Neuron (in vitro differentiated cells): ENCODE measurements around the gene OSBPL1A.

Source experiments
- H2AFZ ChIP-seq: one replicate; pipeline ENCODE4 v1.6.1; 2013; ENCODE audit warnings: low read depth, mild to moderate bottlenecking, inconsistent platforms, low read length, moderate library complexity
- H3K27me3 ChIP-seq: one replicate; pipeline ENCODE4 v1.6.1; 2013; ENCODE audit warnings: low read length; ENCODE audit not compliant: insufficient read depth
- H3K36me3 ChIP-seq: one replicate; pipeline ENCODE4 v1.6.1; 2013; ENCODE audit warnings: low read length; ENCODE audit not compliant: insufficient read depth
- H3K4me1 ChIP-seq: one replicate; pipeline ENCODE4 v1.6.1; 2013; ENCODE audit warnings: low read length; ENCODE audit not compliant: insufficient read depth
- H3K4me3 ChIP-seq: 2 replicates; pipeline ENCODE4 v1.5.1; 2013; ENCODE audit warnings: mild to moderate bottlenecking, low read length, moderate library complexity
- H3K9me3 ChIP-seq: one replicate; pipeline ENCODE4 v1.6.1; 2013; ENCODE audit warnings: low read length

OSBPL1A gene

GRCh38 chr18:24126155-24126961 lies 271.3 kb downstream of the OSBPL1A start:
- no peak overlapping the region for H3K4me3 ChIP-seq
- H3K9me3 ChIP-seq: no peaks in the 10 kb centered on the region
- no peaks in the 10 kb centered on the region for H3K4me1 ChIP-seq
- no peak overlapping the region for H2AFZ ChIP-seq
- no peaks in the 10 kb centered on the region for H3K27me3 ChIP-seq
- H3K36me3 ChIP-seq: peaks cover 29% of the 10 kb centered on the region

GRCh38 chr18:24121625-24122024 lies 276.0 kb downstream of the OSBPL1A start:
- Histone ChIP-seq H2AFZ (no peak overlapping the region), H3K9me3 (no peaks in the 10 kb centered on the region), H3K36me3 (peaks cover 20% of the 10 kb centered on the region), H3K4me1 (no peaks in the 10 kb centered on the region), H3K27me3 (no peaks in the 10 kb centered on the region), H3K4me3 (no peak overlapping the region)

GRCh38 chr18:24120676-24121075 lies 276.9 kb downstream of the OSBPL1A start:
- H2AFZ ChIP-seq: no peak overlapping the region
- H3K4me1 ChIP-seq: no peaks in the 10 kb centered on the region
- no peaks in the 10 kb centered on the region for H3K27me3 ChIP-seq
- H3K36me3 ChIP-seq: peaks cover 23% of the 10 kb centered on the region
- no peak overlapping the region for H3K4me3 ChIP-seq
- H3K9me3 ChIP-seq: no peaks in the 10 kb centered on the region

- H3K27me3 ChIP-seq: no peaks in the 10 kb centered on the region
- no peaks in the 10 kb centered on the region for H3K9me3 ChIP-seq
- H3K4me3 ChIP-seq: no peak overlapping the region
- no peaks in the 10 kb centered on the region for H3K4me1 ChIP-seq
- peaks cover 21% of the 10 kb centered on the region for H3K36me3 ChIP-seq
- no peak overlapping the region for H2AFZ ChIP-seq
These were observed 278.7 kb downstream of the OSBPL1A start for GRCh38 chr18:24118750-24119577.

GRCh38 chr18:24115628-24116027 lies 282.0 kb downstream of the OSBPL1A start:
- Histone ChIP-seq H3K4me1 (no peaks in the 10 kb centered on the region), H2AFZ (no peak overlapping the region), H3K4me3 (no peak overlapping the region), H3K9me3 (no peaks in the 10 kb centered on the region), H3K27me3 (no peaks in the 10 kb centered on the region), H3K36me3 (peaks cover 4% of the 10 kb centered on the region)

GRCh38 chr18:24114924-24115549 lies 282.6 kb downstream of the OSBPL1A start:
- Histone ChIP-seq H3K9me3 (no peaks in the 10 kb centered on the region), H3K36me3 (peaks cover 3% of the 10 kb centered on the region), H3K27me3 (no peaks in the 10 kb centered on the region), H3K4me3 (no peak overlapping the region), H3K4me1 (no peaks in the 10 kb centered on the region), H2AFZ (no peak overlapping the region)

- Histone ChIP-seq H3K36me3 (peaks cover 3% of the 10 kb centered on the region), H2AFZ (no peak overlapping the region), H3K4me1 (no peaks in the 10 kb centered on the region), H3K4me3 (no peak overlapping the region), H3K27me3 (no peaks in the 10 kb centered on the region), H3K9me3 (no peaks in the 10 kb centered on the region)
These were observed 284.6 kb downstream of the OSBPL1A start for GRCh38 chr18:24112874-24113615.

- H3K36me3 ChIP-seq: peaks cover 3% of the 10 kb centered on the region
These were observed 285.2 kb downstream of the OSBPL1A start for GRCh38 chr18:24112464-24112863.

More at GRCh38 chr18:24112464-24112863, 285.2 kb downstream of the OSBPL1A start:
- Histone ChIP-seq H3K4me1 (no peaks in the 10 kb centered on the region), H2AFZ (no peak overlapping the region), H3K4me3 (no peak overlapping the region), H3K27me3 (no peaks in the 10 kb centered on the region), H3K9me3 (no peaks in the 10 kb centered on the region)
